DND-41 (cell line): ENCODE results near the gene ABCA2.

Experiments used
- CTCF ChIP-seq: IDR thresholded peaks from 2 replicates; pipeline ENCODE4 v1.5.1; 2012; ENCODE audit warnings: borderline replicate concordance, low read length, moderate library complexity, mild to moderate bottlenecking; ENCODE audit not compliant: poor library complexity, severe bottlenecking; ENCODE audit errors: extremely low read depth
- EZH2 ChIP-seq: IDR thresholded peaks from 3 replicates; pipeline ENCODE4 v1.6.1; 2012; ENCODE audit warnings: borderline replicate concordance, low read depth, mild to moderate bottlenecking, moderate library complexity, low read length, inconsistent platforms; ENCODE audit not compliant: severe bottlenecking

- TF ChIP-seq CTCF (no peak), EZH2 (no peak)
Observed at GRCh38 chr9:137009217-137009616, 18.8 kb downstream of the ABCA2 start.
